Endodermal cell (in vitro differentiated cells): Measurements from ENCODE around the gene PCDH10. TPM values are rescaled to one million over a fixed set of nuclear protein-coding genes. Genes with fewer than 3 reads are reported as not detected.

Source experiments
- DNase-seq: peaks from one replicate; pipeline ENCODE4 v3.0.0-alpha.2; 2017
- H3K27ac ChIP-seq: 2 replicates; pipeline ENCODE4 v1.5.1; 2013; ENCODE audit warnings: mild to moderate bottlenecking, low read depth, low read length, moderate library complexity
- H3K27me3 ChIP-seq: 2 replicates; pipeline ENCODE4 v1.6.1; 2013; ENCODE audit warnings: mild to moderate bottlenecking, low read length, moderate library complexity; ENCODE audit not compliant: insufficient read depth, control insufficient read depth, poor library complexity, severe bottlenecking
- H3K36me3 ChIP-seq: 2 replicates; pipeline ENCODE4 v1.7.0; 2013; ENCODE audit warnings: mild to moderate bottlenecking, low read length, moderate library complexity; ENCODE audit not compliant: control insufficient read depth, insufficient read depth
- H3K4me1 ChIP-seq: one replicate; pipeline ENCODE4 v1.7.0; 2013; ENCODE audit warnings: low read length; ENCODE audit not compliant: control insufficient read depth, insufficient read depth
- H3K4me3 ChIP-seq: 2 replicates; pipeline ENCODE4 v1.5.1; 2013; ENCODE audit warnings: mild to moderate bottlenecking, low read length, moderate library complexity
- H3K9ac ChIP-seq: 2 replicates; pipeline ENCODE4 v1.6.1; 2013; ENCODE audit warnings: mild to moderate bottlenecking, low read length, moderate library complexity; ENCODE audit not compliant: poor library complexity, severe bottlenecking; ENCODE audit errors: extremely low read depth
- H3K9me3 ChIP-seq: 2 replicates; pipeline ENCODE4 v1.6.1; 2013; ENCODE audit warnings: mild to moderate bottlenecking, low read length, moderate library complexity; ENCODE audit not compliant: control insufficient read depth
- H3K27ac Mint-ChIP-seq: 2 replicates; pipeline ENCODE4 v1.8.0; 2020; ENCODE audit warnings: mixed read lengths
- H3K27me3 Mint-ChIP-seq: 2 replicates; pipeline ENCODE4 v1.8.0; 2021; ENCODE audit warnings: mild to moderate bottlenecking, mixed read lengths; ENCODE audit not compliant: insufficient read depth
- H3K36me3 Mint-ChIP-seq: 2 replicates; pipeline ENCODE4 v1.8.0; 2020; ENCODE audit warnings: low read depth, mixed read lengths
- H3K4me1 Mint-ChIP-seq: 2 replicates; pipeline ENCODE4 v1.8.0; 2020; ENCODE audit warnings: mixed read lengths
- H3K4me3 Mint-ChIP-seq: 2 replicates; pipeline ENCODE4 v1.8.0; 2020; ENCODE audit warnings: mild to moderate bottlenecking, moderate library complexity, mixed read lengths
- H3K9me3 Mint-ChIP-seq: 2 replicates; pipeline ENCODE4 v1.8.0; 2020; ENCODE audit warnings: mild to moderate bottlenecking, mixed read lengths
- whole genome bisulfite sequencing, 2 experiments: methylation state at CpG; one replicate each; pipeline versions ENCODE4 v1.1.5 to v1.1.7; 2013; ENCODE audit warnings: missing lambda C conversion rate in 2 of 2, mixed read lengths in 1 of 2; ENCODE audit not compliant: insufficient coverage in 1 of 2, insufficient read length in 1 of 2; 5-methylcytosine and 5-hydroxymethylcytosine counted together
- total RNA-seq, 2 donors: library from RNA; stranded (reverse); fragmentation: NEBNext Ultra II Directional in 1 of 2; extraction: Animal tissue kit (Norgen Biotek cat#: 25700) in 1 of 2; gene quantifications; 2 replicates in 1 of 2; 3 replicates in 1 of 2; pipeline ENCODE4 v1.2.1, GENCODE V29; 2021
- TF ChIP-seq, protein P1 (sequence below): fragments of 200-600 bp; sonication (generic); conservative IDR thresholded peaks from 2 replicates; pipeline ENCODE4 v1.5.0; 2021; ENCODE audit warnings: antibody characterized with exemption, mild to moderate bottlenecking

Gene PCDH10
- total RNA-seq, 2 donors from 2014 or later, result 111 to 139 TPM

DNA sequence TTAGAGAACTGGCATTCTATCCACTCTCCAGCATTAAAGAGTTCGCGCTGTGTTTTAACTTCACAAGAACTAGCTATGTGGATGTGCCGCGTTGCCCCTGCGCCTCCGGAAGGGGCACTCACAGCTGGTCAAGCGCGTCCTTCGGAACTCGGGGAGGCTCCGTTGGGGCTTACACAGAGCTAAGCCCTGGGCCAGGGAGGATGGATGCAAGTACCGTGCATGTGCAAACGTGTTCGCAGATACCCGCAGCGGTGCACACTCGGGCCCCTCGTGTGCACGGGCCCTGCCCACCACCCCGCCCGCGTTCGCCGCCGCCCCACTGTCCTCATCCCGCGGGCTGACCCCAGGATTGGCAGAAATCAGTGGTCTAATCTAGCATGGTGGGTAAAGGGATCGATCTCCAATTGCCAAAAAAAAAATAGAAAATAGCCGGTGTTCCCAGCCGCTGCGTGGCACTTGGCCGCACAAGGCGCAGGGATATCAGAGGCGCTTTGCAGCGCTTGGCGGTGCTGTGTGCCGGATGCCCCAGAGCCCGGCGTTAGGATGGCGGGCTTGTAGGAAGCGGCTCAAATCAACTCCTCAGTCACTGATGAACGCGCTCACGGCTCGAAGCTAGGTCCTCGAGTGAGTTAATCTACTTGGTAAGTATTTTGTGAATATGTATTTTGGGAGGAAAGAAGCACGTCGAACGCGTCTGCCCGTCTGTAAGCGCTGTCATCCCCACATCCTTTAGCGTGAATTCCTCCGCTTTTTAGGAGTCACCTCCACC is 989 bp upstream of the PCDH10 start:
- H3K9me3 ChIP-seq, result no peaks in the 10 kb centered on the region
- WGBS, 2 experiments, result 1 to 2% methylated on average over 8 to 54 of the region's 54 CpGs
- H3K36me3 Mint-ChIP-seq, result peaks cover 8% of the 10 kb centered on the region
- H3K4me1 ChIP-seq, result no peaks in the 10 kb centered on the region
- peaks cover 22% of the 10 kb centered on the region for H3K4me1 Mint-ChIP-seq
- peaks cover 5% of the 10 kb centered on the region for H3K36me3 ChIP-seq
- DNase-seq, result peak; percentile 82
- peak overlapping the region; percentile 97 for H3K4me3 Mint-ChIP-seq
- peak overlapping the region; percentile 75 for H3K27ac Mint-ChIP-seq
- no peaks in the 10 kb centered on the region for H3K9me3 Mint-ChIP-seq
- H3K27me3 Mint-ChIP-seq, result peaks cover 13% of the 10 kb centered on the region
- peaks cover 6% of the 10 kb centered on the region for H3K27me3 ChIP-seq
- H3K9ac ChIP-seq, result peak overlapping the region; percentile 62
- H3K27ac ChIP-seq, result no peak overlapping the region
- H3K4me3 ChIP-seq, result peak overlapping the region; percentile 98
- TF ChIP-seq, protein P1, sequence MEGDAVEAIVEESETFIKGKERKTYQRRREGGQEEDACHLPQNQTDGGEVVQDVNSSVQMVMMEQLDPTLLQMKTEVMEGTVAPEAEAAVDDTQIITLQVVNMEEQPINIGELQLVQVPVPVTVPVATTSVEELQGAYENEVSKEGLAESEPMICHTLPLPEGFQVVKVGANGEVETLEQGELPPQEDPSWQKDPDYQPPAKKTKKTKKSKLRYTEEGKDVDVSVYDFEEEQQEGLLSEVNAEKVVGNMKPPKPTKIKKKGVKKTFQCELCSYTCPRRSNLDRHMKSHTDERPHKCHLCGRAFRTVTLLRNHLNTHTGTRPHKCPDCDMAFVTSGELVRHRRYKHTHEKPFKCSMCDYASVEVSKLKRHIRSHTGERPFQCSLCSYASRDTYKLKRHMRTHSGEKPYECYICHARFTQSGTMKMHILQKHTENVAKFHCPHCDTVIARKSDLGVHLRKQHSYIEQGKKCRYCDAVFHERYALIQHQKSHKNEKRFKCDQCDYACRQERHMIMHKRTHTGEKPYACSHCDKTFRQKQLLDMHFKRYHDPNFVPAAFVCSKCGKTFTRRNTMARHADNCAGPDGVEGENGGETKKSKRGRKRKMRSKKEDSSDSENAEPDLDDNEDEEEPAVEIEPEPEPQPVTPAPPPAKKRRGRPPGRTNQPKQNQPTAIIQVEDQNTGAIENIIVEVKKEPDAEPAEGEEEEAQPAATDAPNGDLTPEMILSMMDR, result peak; percentile 57

DNA sequence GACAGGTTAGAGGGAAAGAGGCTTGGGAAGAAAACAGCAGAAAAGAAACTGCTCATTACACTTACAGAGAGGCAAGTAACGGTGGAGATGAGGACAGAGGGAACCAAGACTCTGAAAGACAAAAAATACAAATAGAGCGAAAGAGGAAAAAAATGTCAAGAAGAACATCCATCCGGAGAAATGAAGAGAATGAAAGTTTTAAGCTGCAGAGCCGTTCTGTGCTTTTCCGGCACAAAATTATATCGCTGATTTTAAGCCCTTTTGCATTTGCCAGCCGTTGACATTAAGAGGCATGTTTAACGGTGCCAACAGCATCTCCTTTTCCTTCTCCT is 236 bp downstream of the PCDH10 start:
- H3K9me3 ChIP-seq, result no peaks in the 10 kb centered on the region
- Mint-ChIP-seq H3K27me3 (peaks cover 13% of the 10 kb centered on the region), H3K27ac (peak overlapping the region; percentile 75), H3K4me3 (peak overlapping the region; percentile 97), H3K36me3 (peaks cover 12% of the 10 kb centered on the region), H3K9me3 (no peaks in the 10 kb centered on the region), H3K4me1 (peaks cover 21% of the 10 kb centered on the region)
- DNase-seq, result no peak
- H3K27ac ChIP-seq, result no peak overlapping the region
- peak overlapping the region; percentile 98 for H3K4me3 ChIP-seq
- peak overlapping the region; percentile 73 for H3K9ac ChIP-seq
- WGBS, 2 experiments, result 4 to 5% methylated on average over 7 to 8 of the region's 8 CpGs
- H3K27me3 ChIP-seq, result peaks cover 6% of the 10 kb centered on the region
- peaks cover 5% of the 10 kb centered on the region for H3K36me3 ChIP-seq
- TF ChIP-seq, protein P1, result no peak
- no peaks in the 10 kb centered on the region for H3K4me1 ChIP-seq

DNA sequence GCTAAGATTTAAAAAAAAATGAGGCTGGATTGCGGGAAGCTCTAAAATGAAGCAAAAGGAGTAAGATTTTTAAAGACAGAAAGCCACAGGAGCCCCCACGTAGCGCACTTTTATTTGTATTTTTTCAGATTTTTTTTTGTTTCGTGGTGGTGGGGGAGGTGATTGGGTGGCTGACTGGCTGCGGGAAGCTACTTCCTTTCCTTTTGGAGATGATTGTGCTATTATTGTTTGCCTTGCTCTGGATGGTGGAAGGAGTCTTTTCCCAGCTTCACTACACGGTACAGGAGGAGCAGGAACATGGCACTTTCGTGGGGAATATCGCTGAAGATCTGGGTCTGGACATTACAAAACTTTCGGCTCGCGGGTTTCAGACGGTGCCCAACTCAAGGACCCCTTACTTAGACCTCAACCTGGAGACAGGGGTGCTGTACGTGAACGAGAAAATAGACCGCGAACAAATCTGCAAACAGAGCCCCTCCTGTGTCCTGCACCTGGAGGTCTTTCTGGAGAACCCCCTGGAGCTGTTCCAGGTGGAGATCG is 908 bp downstream of the PCDH10 start:
- peak overlapping the region; percentile 98 for H3K4me3 ChIP-seq
- H3K4me3 Mint-ChIP-seq, result peak overlapping the region; percentile 97
- H3K9me3 Mint-ChIP-seq, result no peaks in the 10 kb centered on the region
- peaks cover 15% of the 10 kb centered on the region for H3K36me3 Mint-ChIP-seq
- H3K4me1 ChIP-seq, result no peaks in the 10 kb centered on the region
- no peak overlapping the region for H3K27ac ChIP-seq
- WGBS, 2 experiments, result 1% methylated on average over 14 to 17 of the region's 17 CpGs
- H3K36me3 ChIP-seq, result peaks cover 8% of the 10 kb centered on the region
- no peak for DNase-seq
- H3K9ac ChIP-seq, result peak overlapping the region; percentile 73
- TF ChIP-seq, protein P1, result no peak
- H3K27ac Mint-ChIP-seq, result peak overlapping the region; percentile 92
- peaks cover 13% of the 10 kb centered on the region for H3K27me3 Mint-ChIP-seq
- peaks cover 26% of the 10 kb centered on the region for H3K4me1 Mint-ChIP-seq
- H3K9me3 ChIP-seq, result no peaks in the 10 kb centered on the region
- peaks cover 6% of the 10 kb centered on the region for H3K27me3 ChIP-seq
